SHP77 (cell line): ENCODE data around the gene KL.

Experiments used
- DNase-seq, 2 experiments: peaks; one replicate each; lab custom pipeline; 2025; lab: John Stamatoyannopoulos, UW

Gene KL

DNA sequence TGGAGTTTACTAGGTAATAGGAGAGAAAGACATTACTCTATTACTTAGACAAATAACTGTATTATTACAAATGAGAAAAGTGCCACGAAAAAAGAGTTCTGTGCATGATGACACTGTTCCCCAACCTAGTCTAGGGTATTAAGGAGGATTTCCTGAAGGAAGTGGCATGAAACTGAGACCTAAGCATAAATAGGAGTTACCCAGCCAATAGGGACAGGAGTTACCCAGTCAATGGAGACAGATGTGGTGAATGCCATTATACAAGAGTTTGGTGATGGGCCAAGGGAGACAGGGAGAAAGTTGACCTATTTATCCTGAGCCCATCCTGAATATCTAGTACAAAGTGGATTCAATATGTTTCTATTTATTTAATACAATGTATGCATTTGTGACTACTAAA, 65.4 kb downstream of the KL start:
- no peak for DNase-seq

DNA sequence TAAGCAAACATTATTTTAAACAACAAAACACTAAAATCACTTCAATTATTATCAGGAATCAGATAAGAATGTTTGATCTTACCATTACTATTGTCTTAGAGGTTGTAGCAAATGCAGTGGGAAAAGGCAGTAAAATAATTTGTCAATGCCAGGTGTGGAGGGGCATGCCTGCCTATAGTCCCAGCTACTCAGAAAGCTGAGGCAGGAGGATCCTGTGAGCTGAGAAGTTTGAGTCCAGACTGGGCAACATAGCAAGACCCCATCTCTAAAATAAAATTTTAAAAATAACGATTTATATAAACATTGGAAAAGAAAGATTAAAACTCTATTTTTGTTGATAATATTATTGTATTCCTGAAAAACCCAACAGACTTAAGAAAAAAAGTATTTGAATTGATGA, 66.8 kb downstream of the KL start:
- no peak for DNase-seq

DNA sequence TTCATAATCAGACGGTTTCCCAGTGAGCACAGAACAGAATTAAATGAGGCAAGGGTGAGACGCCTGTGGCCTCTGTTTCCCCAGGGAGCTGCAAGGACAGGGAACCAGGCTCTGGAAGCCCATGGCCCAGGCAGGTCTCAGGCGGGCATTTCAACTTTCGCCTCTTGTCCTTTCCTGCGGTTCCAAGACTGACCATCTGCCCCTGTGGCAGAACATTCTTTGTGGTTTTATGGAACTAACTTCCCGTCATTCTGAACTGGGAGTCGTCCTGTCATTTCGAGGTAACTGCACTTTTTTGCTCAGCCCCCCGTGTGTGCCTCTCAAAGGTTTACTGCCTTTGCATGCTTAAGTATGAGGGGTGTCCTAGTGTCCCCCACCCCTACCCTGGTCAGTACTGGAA, 70.9 kb downstream of the KL start:
- no peak for DNase-seq

DNA sequence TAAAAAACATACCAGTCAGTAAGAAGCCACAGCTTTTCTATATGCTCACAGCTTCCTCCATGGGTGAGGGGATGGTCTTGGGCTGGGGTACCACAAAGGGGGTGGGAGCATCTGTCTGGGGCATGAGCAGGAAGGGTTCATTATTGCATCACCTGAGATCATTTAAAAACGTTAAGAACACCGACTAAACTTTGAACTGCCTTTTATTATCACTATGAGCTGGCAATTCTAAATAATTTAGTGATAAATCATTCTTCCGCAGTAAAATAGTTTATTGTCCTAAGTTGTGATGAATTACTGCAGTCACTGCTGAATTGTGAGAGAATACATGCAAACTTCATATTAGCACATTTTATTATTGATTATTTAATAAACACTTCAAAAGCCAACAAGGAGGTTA, 71.6 kb downstream of the KL start:
- no peak for DNase-seq

DNA sequence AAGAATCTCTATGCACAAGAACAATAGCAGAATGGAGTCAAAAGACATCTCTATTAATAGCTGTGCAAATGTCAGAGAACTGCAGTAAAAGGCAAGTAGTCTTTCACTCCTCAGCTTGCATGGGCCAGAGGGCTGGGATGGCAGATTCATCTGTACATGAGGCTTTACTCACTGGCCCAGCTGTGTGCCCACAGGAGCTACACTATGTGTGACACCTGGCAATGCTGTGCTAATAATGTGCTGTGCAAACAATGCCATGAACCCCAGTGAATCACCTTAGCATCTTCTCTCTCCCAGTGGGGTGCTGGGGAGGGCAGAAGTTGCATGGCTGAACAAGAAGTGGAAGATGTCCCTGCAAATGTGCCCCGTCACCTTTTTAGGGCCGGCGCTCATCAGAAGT, 73.1 kb downstream of the KL start:
- DNase-seq: no peak

DNA sequence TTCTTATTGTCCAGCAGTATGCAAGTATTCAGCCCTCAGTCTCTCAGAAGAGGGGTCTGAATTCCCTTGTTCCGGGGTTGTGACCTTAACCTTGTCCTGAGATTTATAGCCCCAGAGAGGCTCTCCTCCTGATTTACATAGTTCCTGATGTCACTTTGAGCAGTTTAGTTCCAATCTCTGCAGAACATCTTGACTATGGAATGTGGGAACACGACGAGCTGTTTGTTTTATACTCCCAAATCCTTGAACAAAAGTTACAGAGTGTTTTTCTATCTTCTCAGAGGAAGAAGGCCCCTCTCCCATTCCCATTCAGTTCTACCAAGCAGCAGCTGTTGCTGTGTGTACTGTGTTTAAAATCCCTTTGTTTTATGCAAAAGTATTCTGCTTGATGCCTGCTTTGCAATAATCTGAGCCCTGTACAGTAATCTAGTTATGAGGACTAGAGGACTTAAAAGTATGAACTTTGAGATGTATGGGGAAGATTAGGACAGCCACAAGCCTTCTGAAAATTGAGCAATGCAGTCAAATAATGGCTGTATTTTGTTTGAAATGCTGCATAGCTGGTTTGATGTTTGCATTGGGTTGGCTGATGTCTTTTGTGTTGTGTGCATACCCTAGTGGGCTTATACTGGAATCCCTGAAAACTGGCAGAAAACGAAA, 74.7 kb downstream of the KL start:
- DNase-seq: no peak

DNA sequence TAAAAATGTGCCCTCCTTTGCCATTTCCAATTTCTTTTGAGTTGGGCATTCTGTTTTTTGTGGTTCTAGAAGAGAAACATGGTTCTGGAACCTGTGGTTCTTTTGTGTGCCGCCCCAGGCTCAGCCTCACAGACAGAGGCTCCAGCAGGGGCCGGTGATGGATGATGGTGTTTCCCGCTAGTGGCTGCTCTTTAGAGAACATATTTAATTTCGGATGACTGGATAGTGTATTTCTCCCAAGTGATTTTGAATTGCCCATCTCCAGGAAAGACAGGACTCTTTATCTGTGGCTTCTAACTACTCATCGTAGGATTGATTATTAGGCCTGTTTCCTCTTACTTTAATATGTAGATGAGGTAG, 75.2 kb downstream of the KL start:
- DNase-seq: no peak

DNA sequence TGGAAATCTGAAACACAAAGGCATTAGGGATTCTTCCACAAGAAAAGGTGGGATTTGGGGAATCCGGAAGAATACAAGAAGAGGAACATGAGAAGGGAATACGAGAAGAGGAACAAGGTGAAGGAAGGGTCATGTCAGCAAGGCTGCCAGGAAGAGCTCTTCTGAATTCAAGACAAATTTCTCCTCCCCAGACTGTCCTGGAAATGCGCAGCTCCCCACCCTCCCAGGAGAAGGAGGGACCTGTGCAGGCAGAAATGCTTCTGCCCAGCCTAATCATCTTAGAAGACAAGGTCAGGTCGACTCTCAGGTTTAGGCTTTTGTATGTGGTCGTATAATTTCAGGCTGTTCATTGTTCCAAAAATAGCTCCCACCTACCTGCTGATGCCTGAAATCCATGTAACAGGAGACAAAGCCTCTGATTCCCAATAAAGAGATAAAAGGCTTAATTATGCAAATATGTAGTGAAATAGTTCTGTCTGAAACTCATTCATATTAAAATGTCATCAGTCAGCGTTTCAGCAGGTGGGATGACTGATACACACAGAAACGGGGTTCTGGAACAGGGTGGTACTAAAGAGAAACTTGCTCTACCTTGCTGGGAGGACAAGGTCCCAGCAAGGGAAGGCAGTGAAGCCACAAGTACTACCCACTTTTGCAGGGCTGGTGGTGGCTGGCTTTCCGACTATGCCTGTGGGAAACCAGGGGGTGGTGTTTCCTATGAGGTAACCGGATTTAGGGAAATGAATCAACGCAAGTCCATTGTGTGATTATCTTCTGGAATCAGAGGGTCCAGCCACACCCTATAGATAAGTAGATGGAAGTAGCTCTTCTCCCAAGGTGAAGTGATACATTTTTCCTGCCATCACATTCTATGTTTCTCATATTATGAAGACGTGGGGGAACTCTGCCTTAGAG, 76.1 kb downstream of the KL start:
- DNase-seq: no peak

DNA sequence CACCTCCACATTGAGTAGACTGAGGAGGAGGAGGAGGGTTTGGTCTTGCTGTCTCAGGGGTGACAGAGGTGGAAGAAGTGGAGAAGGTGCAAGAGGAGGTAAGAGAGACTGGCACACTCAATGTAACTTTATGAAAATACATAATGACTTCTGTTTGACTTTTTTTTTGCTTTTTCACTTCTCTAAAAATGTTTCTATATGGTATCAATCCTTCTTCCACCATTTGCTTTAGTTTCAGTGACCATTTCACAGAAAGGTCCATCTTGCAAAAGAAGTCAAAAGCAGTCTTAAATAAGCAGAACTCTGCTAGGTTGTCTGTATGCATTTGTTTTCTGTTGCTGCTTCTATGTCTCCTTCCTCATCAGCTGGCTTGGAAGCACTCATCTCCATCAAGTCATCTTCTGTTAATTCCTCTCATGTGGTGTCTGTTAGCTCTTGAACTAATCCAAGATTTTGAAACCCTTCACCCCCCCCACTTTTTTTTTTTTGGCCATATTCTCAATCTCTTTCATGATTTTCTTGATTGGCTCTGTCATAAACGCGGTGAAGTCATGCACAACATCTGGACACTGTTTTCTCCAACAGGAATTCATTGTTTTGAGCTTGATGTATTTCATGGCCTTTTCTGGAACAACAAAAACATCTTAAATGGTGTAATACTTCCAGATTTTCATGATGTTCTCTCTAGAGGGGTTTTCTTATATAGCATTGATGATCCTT, 80.8 kb downstream of the KL start:
- no peak for DNase-seq

DNA sequence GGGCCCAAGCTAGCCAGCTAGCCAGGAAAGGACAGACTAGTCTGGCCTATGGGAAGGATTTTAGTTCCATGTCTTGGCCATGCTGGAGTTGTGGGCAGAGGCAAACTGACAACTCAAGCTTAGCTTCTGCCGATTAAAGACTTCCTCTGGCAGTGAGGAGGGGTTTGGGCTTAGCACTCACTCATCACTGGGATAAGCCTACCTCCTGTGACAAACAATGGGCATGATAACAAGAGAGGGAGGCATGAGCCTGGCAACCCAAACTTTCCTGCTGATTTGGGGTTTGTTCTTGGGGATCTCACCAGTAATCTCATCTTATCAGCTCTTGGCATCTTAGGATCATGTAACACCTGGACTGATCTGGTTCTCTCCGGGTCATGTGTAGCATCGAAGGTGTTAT, 83.6 kb downstream of the KL start:
- DNase-seq: no peak

DNA sequence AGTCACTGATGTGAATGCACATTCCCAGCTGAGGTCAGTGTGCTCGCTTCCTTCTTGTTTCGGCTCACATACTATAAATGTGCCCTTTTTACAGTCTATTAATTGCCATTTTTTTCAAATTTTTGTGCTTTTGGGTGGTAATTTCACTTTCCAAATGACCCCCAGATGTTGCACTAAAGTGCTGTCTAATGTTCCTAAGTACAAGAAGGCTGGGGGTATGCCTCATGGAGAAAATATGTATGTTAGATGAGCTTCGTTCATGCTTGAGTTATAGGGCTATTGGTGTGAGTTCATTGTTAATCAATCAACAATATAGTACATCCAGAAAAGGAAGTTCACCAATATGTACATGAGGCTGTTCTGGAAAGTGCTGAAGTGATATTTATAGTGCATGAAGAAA, 84.7 kb downstream of the KL start:
- no peak for DNase-seq

DNA sequence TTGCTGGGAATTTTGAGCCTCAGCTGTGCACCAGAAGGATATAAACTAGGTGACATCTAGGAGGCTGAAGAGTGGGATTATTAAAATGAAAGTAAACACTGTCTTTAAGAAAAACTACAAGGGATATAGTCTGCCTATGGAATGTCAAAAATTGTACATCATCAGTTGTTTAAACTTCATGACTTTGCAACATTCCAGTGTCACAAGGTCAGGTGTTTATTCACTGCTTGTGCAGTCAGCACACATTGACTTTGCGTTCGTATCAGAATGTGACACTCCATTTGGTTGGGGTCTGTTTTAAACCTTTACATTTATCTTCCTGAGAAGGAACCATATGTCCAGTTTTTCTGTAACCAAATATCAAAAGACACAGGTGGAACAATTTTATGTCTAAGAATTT, 85.6 kb downstream of the KL start:
- DNase-seq: no peak

DNA sequence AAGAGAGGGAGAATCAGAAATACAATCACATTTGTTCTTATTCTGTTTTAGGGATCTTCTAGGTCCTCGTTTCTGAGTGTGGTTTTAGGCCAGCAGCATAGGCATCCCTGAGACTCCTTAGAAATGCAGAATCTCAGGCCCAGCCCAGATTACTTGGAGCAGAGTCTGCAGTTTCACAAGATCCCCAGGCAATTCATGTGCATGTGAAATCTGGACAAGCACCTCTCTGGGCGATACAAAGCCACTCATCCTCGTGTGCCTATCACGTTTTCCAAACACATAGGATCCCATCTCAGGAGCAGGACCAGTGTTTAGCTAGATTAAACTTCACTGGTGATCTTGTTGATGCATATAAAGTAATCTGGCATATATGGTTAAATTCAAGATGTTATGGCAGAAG, 87.2 kb downstream of the KL start:
- DNase-seq: no peak

DNA sequence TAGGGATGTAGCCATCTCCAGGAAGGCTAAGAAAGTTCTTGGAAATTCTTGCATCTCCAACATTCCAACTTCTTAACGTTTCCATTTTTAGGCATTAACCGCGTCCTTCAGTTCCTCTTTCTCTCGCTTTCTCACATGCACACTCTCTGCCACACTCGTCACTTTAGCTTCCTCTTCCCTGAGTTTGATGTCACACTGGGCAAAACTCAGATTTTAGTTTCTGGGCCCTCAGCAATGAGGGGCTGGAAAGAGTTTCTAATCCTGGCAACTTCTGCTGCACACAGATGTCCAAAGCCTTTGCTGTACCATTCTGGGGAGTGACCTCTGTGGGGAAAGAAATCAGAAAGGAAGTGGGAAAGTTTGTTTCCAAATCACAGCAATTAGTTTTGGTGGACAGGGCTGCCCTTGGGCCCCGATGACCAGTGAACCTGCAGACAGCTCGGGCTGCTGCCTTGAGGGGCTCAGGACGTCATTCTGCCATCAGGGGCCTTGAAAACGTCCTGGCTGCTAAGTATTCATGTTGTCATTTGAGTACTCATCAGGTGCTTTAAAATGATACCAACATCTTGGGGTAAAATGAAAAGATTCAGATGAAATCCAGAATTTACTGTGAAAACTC, 89.3 kb downstream of the KL start:
- DNase-seq: no peak

DNA sequence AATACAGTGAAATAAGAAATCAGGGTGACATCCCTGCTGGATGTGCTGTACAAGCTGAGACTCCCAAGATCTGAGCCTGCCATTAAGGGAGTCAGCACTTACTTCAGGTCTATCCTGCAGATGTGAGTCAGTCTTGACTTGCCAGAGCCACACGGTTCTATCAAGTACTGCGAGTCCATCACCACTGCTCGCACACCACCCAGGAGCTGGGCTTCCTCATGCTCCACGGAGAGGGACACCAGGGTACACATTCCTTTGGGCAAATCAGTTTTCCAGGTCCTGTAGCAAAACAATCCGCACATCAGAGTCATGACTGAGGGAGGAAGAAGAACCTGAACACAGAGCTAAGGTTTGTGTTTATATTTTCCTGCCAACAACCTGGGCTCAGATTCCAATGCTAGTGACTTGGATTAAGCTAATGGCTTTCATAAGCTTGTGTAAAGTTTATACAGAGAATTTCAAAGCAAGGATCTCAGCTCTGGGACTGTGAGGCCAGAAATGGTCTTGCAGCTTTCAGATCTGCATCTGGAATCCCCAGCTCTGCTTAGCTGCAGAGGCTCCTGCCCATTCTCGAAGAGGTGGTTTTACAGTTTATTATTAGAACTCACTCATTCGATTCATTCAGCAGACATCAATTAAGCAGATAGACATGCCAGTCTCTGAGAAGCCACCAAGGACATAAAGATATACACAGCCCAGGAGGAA, 90.6 kb downstream of the KL start:
- no peak for DNase-seq

DNA sequence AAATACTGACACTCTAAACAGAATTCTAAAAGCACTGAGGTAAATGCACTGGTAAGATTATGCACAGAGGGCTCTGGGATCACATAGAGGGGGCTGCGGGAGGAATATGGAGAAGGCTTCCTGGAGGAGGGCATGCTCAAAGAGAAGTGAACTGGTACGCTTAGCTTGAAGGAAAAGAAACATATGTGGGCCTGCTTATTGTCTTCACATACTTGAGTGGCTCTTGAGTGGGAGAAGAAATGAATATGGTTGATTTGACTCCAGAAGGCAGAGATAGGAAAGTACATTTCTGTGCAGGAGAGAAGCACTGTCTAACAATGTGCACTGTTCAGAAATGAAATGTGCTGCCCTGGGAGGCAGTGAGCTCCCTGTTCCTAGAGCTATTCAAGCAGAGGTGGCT, 91.1 kb downstream of the KL start:
- no peak for DNase-seq

DNA sequence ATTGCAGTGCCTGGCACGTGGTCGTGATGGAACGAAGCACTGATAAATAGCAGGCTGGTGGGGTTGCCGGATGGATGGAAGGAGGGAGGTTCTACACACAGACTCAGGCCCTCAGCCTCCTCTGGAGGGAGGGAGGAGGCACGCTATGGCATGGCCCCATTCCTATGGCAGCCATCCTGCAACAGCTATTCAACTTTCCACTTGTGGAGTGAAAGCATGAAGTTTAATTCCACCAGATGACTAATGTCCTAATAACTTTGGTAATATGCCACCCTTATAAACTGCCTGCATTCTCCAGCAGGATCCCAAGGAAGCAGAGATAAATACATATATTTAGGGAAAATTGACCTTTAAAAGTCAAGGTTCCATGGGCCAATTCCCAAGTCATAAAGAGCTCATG, 92.4 kb downstream of the KL start:
- DNase-seq: no peak

DNA sequence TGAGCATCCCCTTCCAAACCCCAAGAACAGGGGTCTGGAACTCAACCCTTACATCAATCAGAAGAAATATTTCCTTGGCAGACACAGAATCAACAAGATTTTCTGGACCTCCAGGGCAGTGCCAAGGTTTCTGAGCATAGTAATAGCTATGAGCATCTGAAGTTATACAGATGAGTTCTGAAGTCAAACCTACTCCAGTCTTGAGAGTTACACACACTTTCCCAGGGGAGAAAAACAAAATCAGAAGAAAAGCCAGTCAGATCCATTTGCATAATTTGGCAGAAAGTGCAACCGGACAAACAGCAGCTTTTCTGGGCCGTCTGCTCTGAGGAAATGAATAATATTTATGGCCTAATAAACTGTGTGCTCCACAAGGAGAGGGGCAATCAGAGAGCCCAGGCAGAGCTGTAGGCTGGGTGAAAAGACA, 93.1 kb downstream of the KL start:
- no peak for DNase-seq

DNA sequence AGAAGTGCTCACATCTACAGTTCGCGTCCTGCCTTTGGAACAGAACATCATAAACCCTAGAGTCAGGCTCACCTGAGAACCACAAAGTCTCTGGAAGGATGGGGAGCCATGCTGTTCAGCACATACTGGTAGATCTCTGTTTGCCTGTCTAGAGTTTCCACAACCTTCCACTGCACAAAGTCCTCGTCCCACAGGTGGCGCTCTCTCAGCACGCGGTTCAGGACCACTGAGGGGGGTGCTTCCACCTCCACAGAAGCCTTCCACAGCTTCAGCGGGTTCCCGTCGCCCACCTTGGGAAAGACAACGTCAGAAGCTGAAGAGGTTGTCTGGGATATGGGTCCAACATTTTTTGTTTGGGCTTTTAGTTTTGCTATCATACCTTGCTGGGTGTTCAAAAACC, 93.6 kb downstream of the KL start:
- DNase-seq: no peak

DNA sequence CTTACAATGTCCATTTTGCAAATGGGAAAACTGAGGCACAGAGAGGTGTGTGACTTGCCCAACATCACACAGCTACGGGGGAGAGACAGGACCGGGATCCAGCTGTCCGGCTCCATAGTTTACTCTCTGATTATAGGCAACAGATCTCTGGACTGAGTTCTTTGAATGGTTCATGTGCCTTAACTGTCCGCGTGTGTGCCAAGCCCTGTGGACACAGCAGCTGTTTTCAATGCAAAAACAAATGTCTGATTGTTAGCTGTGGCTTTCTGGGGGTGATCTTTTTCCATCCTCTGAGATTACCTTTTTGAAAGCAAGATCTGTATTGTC, 94.1 kb downstream of the KL start:
- DNase-seq: no peak

DNA sequence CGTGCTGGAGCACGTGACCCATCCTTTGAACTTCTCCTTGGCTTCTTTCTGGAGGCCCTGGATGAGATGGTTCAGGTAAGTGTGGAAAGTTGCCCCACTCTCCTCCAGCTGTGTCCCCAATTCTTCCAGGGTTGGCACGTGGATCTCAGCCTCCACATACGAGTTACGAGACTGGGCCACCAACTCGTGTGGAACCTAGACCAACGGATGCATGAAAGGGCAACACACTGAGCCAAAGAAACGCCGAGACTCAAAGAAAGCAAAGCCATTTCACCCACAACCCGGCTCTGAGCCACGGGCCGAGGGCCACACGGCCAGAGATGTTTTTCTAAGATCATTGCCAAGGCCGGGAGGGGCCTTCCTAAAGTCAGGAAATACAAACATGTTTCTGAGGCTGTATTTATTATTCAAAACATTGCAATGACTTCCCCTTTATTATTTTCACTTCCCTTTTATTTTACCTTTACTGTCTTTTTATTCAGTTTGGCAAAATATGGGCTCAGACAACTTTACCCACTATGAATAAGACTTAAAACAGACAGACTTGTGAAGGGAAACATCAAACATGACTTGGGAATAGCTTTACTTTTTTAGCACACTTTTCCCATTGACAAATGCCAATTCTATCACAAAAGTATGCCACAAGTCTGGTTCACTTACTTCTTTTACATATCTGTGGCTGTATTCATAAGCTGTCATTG, 94.6 kb downstream of the KL start:
- no peak for DNase-seq
